K562 (cell line): ENCODE data around the gene BIRC5. TPM values are rescaled to one million over a fixed set of nuclear protein-coding genes. Genes with fewer than 3 reads are reported as not detected.
A peak's percentile ranks its signal among the peaks of the same experiment; 100 is the strongest.

Source experiments
- ATAC-seq: fragments of 200-7000 bp; cut with Tn5 transposase; 3 replicates; pipeline ENCODE4 v1.9.1; 2020; ENCODE audit warnings: moderate library complexity
- BruUV-seq: library from RNA; stranded (reverse); fragments of 400-500 nt; replicated peaks from 2 replicates; lab custom pipeline; 2021; lab: Mats Ljungman, UMichigan
- CTCF ChIA-PET: fragments of 300-600 bp; formaldehyde crosslinking; extraction: SDS; loops from one replicate; lab custom pipeline; 2021; ENCODE audit warnings: low intra/inter-chr PET ratio; lab: Yijun Ruan, JAX
- POLR2A ChIA-PET: fragments of 300-600, 350-650 bp; sonication (Branson Sonifier 250); formaldehyde crosslinking; extraction: SDS; loops from one replicate; lab custom pipeline; 2021; ENCODE audit warnings: antibody characterized with exemption, inconsistent platforms; lab: Yijun Ruan, JAX
- DNase-seq, 4 experiments: peaks; one replicate each; pipeline versions ENCODE4 v3.0.0 to v3.0.0-alpha.2; 2011 to 2018; ENCODE audit warnings: low spot score in 3 of 4, mixed read lengths in 3 of 4; ENCODE audit errors: extremely low read depth in 1 of 4
- FAIRE-seq: peaks from 2 replicates; lab custom pipeline; 2011; peaks lifted over from hg19 to GRCh38; lab: Jason Lieb, UNC
- H2AFZ ChIP-seq: 2 replicates; pipeline ENCODE4 v1.6.0; 2011; ENCODE audit warnings: low read depth, low read length, control low read depth, inconsistent platforms
- H3K27ac ChIP-seq: fragments of 200-600 bp; 3 replicates; pipeline ENCODE4 v1.8.0; 2011; ENCODE audit warnings: low read depth, mild to moderate bottlenecking, control low read depth, inconsistent platforms, low read length, moderate library complexity, mixed read lengths; ENCODE audit errors: extremely low read depth
- H3K27me3 ChIP-seq, 2 experiments: fragments of 300-600 bp in 1 of 2; 2 replicates in 1 of 2; 3 replicates in 1 of 2; pipeline versions ENCODE4 v1.6.0 to v1.8.0; 2011; ENCODE audit warnings: inconsistent platforms in 2 of 2, low read length in 2 of 2, mild to moderate bottlenecking in 1 of 2, mixed read lengths in 1 of 2, moderate library complexity in 1 of 2; ENCODE audit not compliant: control insufficient read depth in 2 of 2, insufficient read depth in 2 of 2
- H3K36me3 ChIP-seq: fragments of 300-600 bp; 3 replicates; pipeline ENCODE4 v1.8.0; 2011; ENCODE audit warnings: mild to moderate bottlenecking, low read length, inconsistent platforms; ENCODE audit not compliant: control insufficient read depth, insufficient read depth
- H3K4me1 ChIP-seq, 2 experiments: fragments of 200-600 bp in 1 of 2; replicated peaks in 1 of 2; 2 replicates in 1 of 2; 3 replicates in 1 of 2; pipeline versions ENCODE4 v1.5.1 to v1.8.0; 2011; ENCODE audit warnings: inconsistent platforms in 2 of 2, low read length in 2 of 2, mild to moderate bottlenecking in 1 of 2, mixed read lengths in 1 of 2, moderate library complexity in 1 of 2; ENCODE audit not compliant: control insufficient read depth in 2 of 2, insufficient read depth in 2 of 2
- H3K4me2 ChIP-seq: 2 replicates; pipeline ENCODE4 v1.6.1; 2011; ENCODE audit warnings: low read length, control low read depth, inconsistent platforms, mixed read lengths; ENCODE audit not compliant: insufficient read depth
- H3K4me3 ChIP-seq: fragments of 200-600 bp; sonication (generic), shearing (Covaris generic); 2 replicates; pipeline ENCODE4 v1.5.1; 2016; ENCODE audit warnings: control low read depth, inconsistent platforms
- H3K79me2 ChIP-seq: fragments of 200-600 bp; 3 replicates; pipeline ENCODE4 v1.8.0; 2011; ENCODE audit warnings: low read length, inconsistent platforms; ENCODE audit not compliant: control insufficient read depth, insufficient read depth
- H3K9ac ChIP-seq, 2 experiments: 2 replicates each; pipeline versions ENCODE4 v1.6.0 to v1.6.1; 2011; ENCODE audit warnings: low read depth in 2 of 2, low read length in 2 of 2, control low read depth in 1 of 2, inconsistent platforms in 1 of 2, mild to moderate bottlenecking in 1 of 2, mixed read lengths in 1 of 2; ENCODE audit not compliant: insufficient read depth in 1 of 2
- H3K9me1 ChIP-seq: one replicate; pipeline ENCODE4 v1.6.0; 2011; ENCODE audit warnings: inconsistent platforms, mild to moderate bottlenecking, low read length, moderate library complexity; ENCODE audit not compliant: control insufficient read depth, insufficient read depth
- H3K9me3 ChIP-seq: replicated peaks from 2 replicates; pipeline ENCODE4 v1.5.1; 2011; ENCODE audit warnings: low read depth, low read length, inconsistent platforms; ENCODE audit not compliant: control insufficient read depth, insufficient read depth
- H4K20me1 ChIP-seq: replicated peaks from 2 replicates; pipeline ENCODE4 v1.6.1; 2011; ENCODE audit warnings: low read length, inconsistent platforms, mixed read lengths; ENCODE audit not compliant: control insufficient read depth, insufficient read depth
- CEBPG ChIP-seq, 3 experiments: fragments of 200-800 bp in 1 of 3; sonication (Bioruptor generic) in 1 of 3; sonication (generic) in 1 of 3; formaldehyde crosslinking in 1 of 3; IDR thresholded peaks in 2 of 3; conservative IDR thresholded peaks in 1 of 3; 2 replicates each; pipeline versions ENCODE4 v1.6.1 to v1.8.0; 2016 to 2022; ENCODE audit warnings: missing compliant biosample characterization in 2 of 3, missing genetic modification characterization in 2 of 3, mild to moderate bottlenecking in 1 of 3, missing genetic modification reagents in 1 of 3
- FOXP1 ChIP-seq: sonication (generic); formaldehyde crosslinking; IDR thresholded peaks from 2 replicates; pipeline ENCODE4 v1.8.0; 2022; ENCODE audit warnings: mild to moderate bottlenecking, missing genetic modification reagents
- HNRNPLL ChIP-seq: fragments of 200-400 bp; formaldehyde crosslinking; IDR thresholded peaks from 2 replicates; pipeline ENCODE4 v1.6.1; 2017; ENCODE audit warnings: low read length, low read depth, mild to moderate bottlenecking; ENCODE audit not compliant: poor library complexity, severe bottlenecking
- KAT2B ChIP-seq: IDR thresholded peaks from one replicate; pipeline ENCODE4 v1.6.1; 2012; ENCODE audit warnings: low read depth, mild to moderate bottlenecking, control low read depth, inconsistent platforms, low read length, moderate library complexity
- MYBL2 ChIP-seq, 2 experiments: fragments of 450-650 bp in 1 of 2; sonication (generic) in 1 of 2; formaldehyde crosslinking in 1 of 2; IDR thresholded peaks; 2 replicates each; pipeline versions ENCODE4 v1.6.1 to v1.8.1; 2017 to 2022; ENCODE audit warnings: borderline replicate concordance in 1 of 2, inconsistent platforms in 1 of 2, low read depth in 1 of 2, mild to moderate bottlenecking in 1 of 2, missing genetic modification reagents in 1 of 2, moderate library complexity in 1 of 2
- NCOA1 ChIP-seq: fragments of 450-650 bp; IDR thresholded peaks from 2 replicates; pipeline ENCODE4 v1.6.1; 2016; ENCODE audit warnings: low read depth
- RBBP5 ChIP-seq: fragments of 200-600 bp; sonication (generic); IDR thresholded peaks from 2 replicates; pipeline ENCODE4 v1.6.1; 2012; ENCODE audit warnings: borderline replicate concordance, mild to moderate bottlenecking, low read length, control low read depth, inconsistent platforms; ENCODE audit not compliant: insufficient read depth, poor library complexity, severe bottlenecking
- RHOXF2B ChIP-seq: fragments of 250-450 bp; sonication (Bioruptor Pico); conservative IDR thresholded peaks from 2 replicates; pipeline ENCODE4 v1.5.1; 2021
- TCF7 ChIP-seq: sonication (generic); IDR thresholded peaks from 2 replicates; pipeline ENCODE4 v1.6.1; 2016; ENCODE audit warnings: antibody characterized with exemption, borderline replicate concordance
- WGBS: fragments of 100-300 bp; shearing (Covaris generic); methylation state at CpG from one replicate; pipeline ENCODE4 v1.1.6; 2016; ENCODE audit warnings: low coverage, mixed read lengths; ENCODE audit not compliant: insufficient coverage; ENCODE audit errors: missing lambda C conversion rate; 5-methylcytosine and 5-hydroxymethylcytosine counted together
- in situ Hi-C: fragments of 300-500 bp; cut with MboI; formaldehyde crosslinking; loops from 4 replicates; pipeline ENCODE4 v1.15.0; 2018; ENCODE audit warnings: inconsistent platforms, mixed read lengths
- intact Hi-C: fragments of 100-400 bp; cut with micrococcal nuclease; formaldehyde crosslinking; loops from 2 replicates; pipeline ENCODE4 v1.14.2; 2022
- polyA plus RNA-seq, 8 experiments: library from polyadenylated mRNA; depleted of rRNA in 4 of 8; stranded (reverse) in 5 of 8; unstranded in 3 of 8; fragments of >200 nt; fragmentation: Nextera tagmentation in 2 of 8; fragmentation: Illumina TruSeq in 1 of 8; extraction: Ambion mirVana in 2 of 8; extraction: Trizol in 1 of 8; gene quantifications; 2 replicates each; pipeline versions ENCODE4 v1.2.1 to v1.2.3, GENCODE V29; 2011 to 2014; ENCODE audit warnings: inconsistent platforms in 1 of 8, missing spikeins in 1 of 8
- total RNA-seq, 7 experiments: library from RNA; depleted of rRNA in 6 of 7; stranded (reverse); fragments of >200 nt in 6 of 7; fragmentation: Illumina TruSeq in 2 of 7; extraction: Trizol in 2 of 7; gene quantifications; 2 replicates each; pipeline versions ENCODE4 v1.2.1 to v1.2.3, GENCODE V29; 2011 to 2021; ENCODE audit warnings: low replicate concordance in 1 of 7
- TF ChIP-seq, protein P1 (sequence below): sonication (generic); formaldehyde crosslinking; IDR thresholded peaks from 2 replicates; pipeline ENCODE4 v1.8.1; 2023; ENCODE audit warnings: mild to moderate bottlenecking, missing genetic modification reagents
- TF ChIP-seq, protein P2 (sequence below): fragments of 250-450 bp; sonication (Bioruptor Pico); IDR thresholded peaks from 2 replicates; pipeline ENCODE4 v1.5.0; 2021; ENCODE audit warnings: mild to moderate bottlenecking, borderline replicate concordance
- TF ChIP-seq, protein P3 (sequence below): fragments of 450-650 bp; IDR thresholded peaks from 2 replicates; pipeline ENCODE4 v1.6.1; 2016; ENCODE audit warnings: low read depth, mild to moderate bottlenecking, moderate library complexity
- TF ChIP-seq, protein P4 (sequence below): sonication (generic); formaldehyde crosslinking; IDR thresholded peaks from 2 replicates; pipeline ENCODE4 v1.8.0; 2022; ENCODE audit warnings: missing genetic modification reagents, mild to moderate bottlenecking, moderate library complexity, borderline replicate concordance

BIRC5 gene
- total and polyA plus RNA-seq, 9 of the 15 experiments (the other 6 are each of a cell fraction or from before 2014, with no cell fraction given), result 64.4 to 140 (median 101) TPM

- H3K4me2 ChIP-seq, result no peak overlapping the region
- H3K4me1 ChIP-seq, result peaks cover 0 to 30% of the 10 kb centered on the region in 2 experiments; a peak in 3 of 5 replicates
- in situ Hi-C loops (no loop called here), intact Hi-C loops (no loop called here)
- H3K27ac ChIP-seq, result no peak overlapping the region
- peaks cover 30% of the 10 kb centered on the region; the same call in 2 of the 3 replicates for H3K36me3 ChIP-seq
- H3K9me1 ChIP-seq, result no peaks in the 10 kb centered on the region
- H2AFZ ChIP-seq, result no peak overlapping the region
- no peak overlapping the region for H3K4me3 ChIP-seq
- POLR2A ChIA-PET, result interaction anchor here (0.6 to 4.3 kb wide), 5 partner anchors 10 to 297 kb away, joined by 3 to 30 read pairs (median 9); partner anchors contain the start of gene BIRC5
- H3K9me3 ChIP-seq, result no peaks in the 10 kb centered on the region
- BruUV-seq, result no TSS peak
- H3K9ac ChIP-seq, result peak overlapping the region in 1 of 2 experiments; percentile 73; a peak in 1 of 4 replicates
- H3K27me3 ChIP-seq, result no peaks in the 10 kb centered on the region
- H4K20me1 ChIP-seq, result 0 out of 2 replicates have a peak, but pooled peaks cover 2% of the 10 kb centered on the region
- no peak for FAIRE-seq
- CTCF ChIA-PET, result no interaction called here
- no peak for ATAC-seq
- WGBS, result 34% methylated on average over 10 of the region's 10 CpGs
- H3K79me2 ChIP-seq, result no peaks in the 10 kb centered on the region
- no peak for DNase-seq
- TF ChIP-seq RHOXF2B (no peak), TCF7 (no peak), RBBP5 (no peak), NCOA1 (no peak), MYBL2 (IDR thresholded peaks at IDR 0.05; ENCODE audit: low read depth) (no peak), MYBL2 (CRISPR knock-in tag; IDR thresholded peaks at IDR 0.05; ENCODE audit: borderline replicate concordance) (no peak), HNRNPLL (no peak), CEBPG (CRISPR knock-in tag; IDR thresholded peaks at IDR 0.05) (0 out of 2 replicates have a peak, but pooled peaks have one; percentile 10), CEBPG (tag; conservative IDR thresholded peaks at IDR 0.05 in 1 of 2, IDR thresholded peaks at IDR 0.05 in 1 of 2) (no peak), FOXP1 (CRISPR knock-in tag) (no peak), KAT2B (no peak)
- TF ChIP-seq, protein P1, sequence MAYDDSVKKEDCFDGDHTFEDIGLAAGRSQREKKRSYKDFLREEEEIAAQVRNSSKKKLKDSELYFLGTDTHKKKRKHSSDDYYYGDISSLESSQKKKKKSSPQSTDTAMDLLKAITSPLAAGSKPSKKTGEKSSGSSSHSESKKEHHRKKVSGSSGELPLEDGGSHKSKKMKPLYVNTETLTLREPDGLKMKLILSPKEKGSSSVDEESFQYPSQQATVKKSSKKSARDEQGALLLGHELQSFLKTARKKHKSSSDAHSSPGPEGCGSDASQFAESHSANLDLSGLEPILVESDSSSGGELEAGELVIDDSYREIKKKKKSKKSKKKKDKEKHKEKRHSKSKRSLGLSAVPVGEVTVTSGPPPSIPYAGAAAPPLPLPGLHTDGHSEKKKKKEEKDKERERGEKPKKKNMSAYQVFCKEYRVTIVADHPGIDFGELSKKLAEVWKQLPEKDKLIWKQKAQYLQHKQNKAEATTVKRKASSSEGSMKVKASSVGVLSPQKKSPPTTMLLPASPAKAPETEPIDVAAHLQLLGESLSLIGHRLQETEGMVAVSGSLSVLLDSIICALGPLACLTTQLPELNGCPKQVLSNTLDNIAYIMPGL (CRISPR knock-in tag), result no peak
- TF ChIP-seq, protein P2, sequence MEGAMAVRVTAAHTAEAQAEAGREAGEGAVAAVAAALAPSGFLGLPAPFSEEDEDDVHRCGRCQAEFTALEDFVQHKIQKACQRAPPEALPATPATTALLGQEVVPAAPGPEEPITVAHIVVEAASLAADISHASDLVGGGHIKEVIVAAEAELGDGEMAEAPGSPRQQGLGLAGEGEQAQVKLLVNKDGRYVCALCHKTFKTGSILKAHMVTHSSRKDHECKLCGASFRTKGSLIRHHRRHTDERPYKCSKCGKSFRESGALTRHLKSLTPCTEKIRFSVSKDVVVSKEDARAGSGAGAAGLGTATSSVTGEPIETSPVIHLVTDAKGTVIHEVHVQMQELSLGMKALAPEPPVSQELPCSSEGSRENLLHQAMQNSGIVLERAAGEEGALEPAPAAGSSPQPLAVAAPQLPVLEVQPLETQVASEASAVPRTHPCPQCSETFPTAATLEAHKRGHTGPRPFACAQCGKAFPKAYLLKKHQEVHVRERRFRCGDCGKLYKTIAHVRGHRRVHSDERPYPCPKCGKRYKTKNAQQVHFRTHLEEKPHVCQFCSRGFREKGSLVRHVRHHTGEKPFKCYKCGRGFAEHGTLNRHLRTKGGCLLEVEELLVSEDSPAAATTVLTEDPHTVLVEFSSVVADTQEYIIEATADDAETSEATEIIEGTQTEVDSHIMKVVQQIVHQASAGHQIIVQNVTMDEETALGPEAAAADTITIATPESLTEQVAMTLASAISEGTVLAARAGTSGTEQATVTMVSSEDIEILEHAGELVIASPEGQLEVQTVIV (CRISPR knock-in tag), result no peak
- TF ChIP-seq, protein P3, sequence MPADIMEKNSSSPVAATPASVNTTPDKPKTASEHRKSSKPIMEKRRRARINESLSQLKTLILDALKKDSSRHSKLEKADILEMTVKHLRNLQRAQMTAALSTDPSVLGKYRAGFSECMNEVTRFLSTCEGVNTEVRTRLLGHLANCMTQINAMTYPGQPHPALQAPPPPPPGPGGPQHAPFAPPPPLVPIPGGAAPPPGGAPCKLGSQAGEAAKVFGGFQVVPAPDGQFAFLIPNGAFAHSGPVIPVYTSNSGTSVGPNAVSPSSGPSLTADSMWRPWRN, result no peak
- TF ChIP-seq, protein P4, sequence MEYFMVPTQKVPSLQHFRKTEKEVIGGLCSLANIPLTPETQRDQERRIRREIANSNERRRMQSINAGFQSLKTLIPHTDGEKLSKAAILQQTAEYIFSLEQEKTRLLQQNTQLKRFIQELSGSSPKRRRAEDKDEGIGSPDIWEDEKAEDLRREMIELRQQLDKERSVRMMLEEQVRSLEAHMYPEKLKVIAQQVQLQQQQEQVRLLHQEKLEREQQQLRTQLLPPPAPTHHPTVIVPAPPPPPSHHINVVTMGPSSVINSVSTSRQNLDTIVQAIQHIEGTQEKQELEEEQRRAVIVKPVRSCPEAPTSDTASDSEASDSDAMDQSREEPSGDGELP (CRISPR knock-in tag), result peak; percentile 49; the same call in 1 of the 2 replicates
Measured at GRCh38 chr17:78227455-78227916, 13.4 kb downstream of the BIRC5 start.
